Measurements from ENCODE around the gene TMEM120A.

- TF ChIP-seq CTCF (IDR thresholded peaks at IDR 0.05) (no peak), POLR2A (IDR thresholded peaks at IDR 0.05) (no peak)
These were observed 28.0 kb downstream of the TMEM120A start for GRCh38 chr7:75966190-75966961.

All from body of pancreas (tissue), 4 donors.